ENCODE data around the gene CD24.

CD24 gene

GRCh38 chr6:106979435-106979884, 4.9 kb upstream of the CD24 start:
- TF ChIP-seq CTCF (IDR thresholded peaks at IDR 0.05; ENCODE audit: low read depth, low read length, missing control alignments) = peak; percentile 96
- peak; percentile 82 for DNase-seq
- H3K27ac ChIP-seq = no peak overlapping the region
- H3K27me3 ChIP-seq (replicated peaks) = peaks cover 25% of the 10 kb centered on the region
- H3K36me3 ChIP-seq (replicated peaks) = no peaks in the 10 kb centered on the region
- in situ Hi-C loops (cut with HindIII; ENCODE audit: low pct_ligation_motif_present, low sequenced_read_pairs) = no loop called here
- no peak overlapping the region for H3K4me3 ChIP-seq (ENCODE audit: low read depth, low read length)

GRCh38 chr6:106977246-106977645, 2.7 kb upstream of the CD24 start:
- Histone ChIP-seq H3K27ac (no peak overlapping the region), H3K36me3 (replicated peaks) (no peaks in the 10 kb centered on the region), H3K4me3 (ENCODE audit: low read depth, low read length) (no peak overlapping the region), H3K27me3 (replicated peaks) (peaks cover 47% of the 10 kb centered on the region)
- TF ChIP-seq CTCF (IDR thresholded peaks at IDR 0.05; ENCODE audit: low read depth, low read length, missing control alignments) = no peak
- in situ Hi-C loops (cut with HindIII; ENCODE audit: low pct_ligation_motif_present, low sequenced_read_pairs) = no loop called here
- no peak for DNase-seq

- in situ Hi-C loops (cut with HindIII; ENCODE audit: low pct_ligation_motif_present, low sequenced_read_pairs) = no loop called here
- H3K27me3 ChIP-seq (replicated peaks) = peaks cover 53% of the 10 kb centered on the region
Measured at GRCh38 chr6:106976270-106976669, 1.7 kb upstream of the CD24 start.

GRCh38 chr6:106975738-106976064, 1.2 kb upstream of the CD24 start:
- in situ Hi-C loops (cut with HindIII; ENCODE audit: low pct_ligation_motif_present, low sequenced_read_pairs) = no loop called here
- Histone ChIP-seq H3K4me3 (ENCODE audit: low read depth, low read length) (peak overlapping the region; percentile 35), H3K27ac (no peak overlapping the region), H3K27me3 (replicated peaks) (peaks cover 53% of the 10 kb centered on the region), H3K36me3 (replicated peaks) (no peaks in the 10 kb centered on the region)
- no peak for DNase-seq
- TF ChIP-seq CTCF (IDR thresholded peaks at IDR 0.05; ENCODE audit: low read depth, low read length, missing control alignments) = no peak

More at GRCh38 chr6:106976270-106976669, 1.7 kb upstream of the CD24 start:
- no peak for TF ChIP-seq CTCF (IDR thresholded peaks at IDR 0.05; ENCODE audit: low read depth, low read length, missing control alignments)
- no peak overlapping the region for H3K27ac ChIP-seq
- DNase-seq = no peak
- no peak overlapping the region for H3K4me3 ChIP-seq (ENCODE audit: low read depth, low read length)
- no peaks in the 10 kb centered on the region for H3K36me3 ChIP-seq (replicated peaks)

- H3K27ac ChIP-seq = no peak overlapping the region
- no peak for TF ChIP-seq CTCF (IDR thresholded peaks at IDR 0.05; ENCODE audit: low read depth, low read length, missing control alignments)
- peaks cover 53% of the 10 kb centered on the region for H3K27me3 ChIP-seq (replicated peaks)
- DNase-seq = no peak
- in situ Hi-C loops (cut with HindIII; ENCODE audit: low pct_ligation_motif_present, low sequenced_read_pairs) = no loop called here
- H3K36me3 ChIP-seq (replicated peaks) = no peaks in the 10 kb centered on the region
- H3K4me3 ChIP-seq (ENCODE audit: low read depth, low read length) = peak overlapping the region; percentile 48
Measured at GRCh38 chr6:106974999-106975737, 639 bp upstream of the CD24 start.
